ENCODE measurements around the gene CDCP1.

The CDCP1 gene

DNA sequence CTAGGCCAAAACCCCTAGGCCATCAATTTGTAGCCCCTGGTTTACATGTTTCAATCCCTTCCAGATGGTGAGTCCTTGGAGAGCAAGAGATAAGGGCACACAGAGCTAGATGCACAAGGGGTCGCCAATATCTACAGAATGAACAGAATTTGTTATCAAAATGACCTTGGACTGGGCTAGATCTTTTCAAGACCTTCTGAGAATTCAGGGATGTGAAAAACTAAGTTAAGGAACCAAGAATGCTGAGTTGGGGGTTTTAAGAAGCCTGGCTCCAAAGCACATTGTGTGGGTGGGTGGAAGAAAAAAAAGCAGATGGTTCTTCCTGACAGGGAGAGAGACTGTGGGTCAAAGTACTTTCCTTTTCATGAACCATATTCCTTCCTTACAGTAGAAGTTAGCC, 10.2 kb downstream of the CDCP1 start:
- no peak for DNase-seq

DNA sequence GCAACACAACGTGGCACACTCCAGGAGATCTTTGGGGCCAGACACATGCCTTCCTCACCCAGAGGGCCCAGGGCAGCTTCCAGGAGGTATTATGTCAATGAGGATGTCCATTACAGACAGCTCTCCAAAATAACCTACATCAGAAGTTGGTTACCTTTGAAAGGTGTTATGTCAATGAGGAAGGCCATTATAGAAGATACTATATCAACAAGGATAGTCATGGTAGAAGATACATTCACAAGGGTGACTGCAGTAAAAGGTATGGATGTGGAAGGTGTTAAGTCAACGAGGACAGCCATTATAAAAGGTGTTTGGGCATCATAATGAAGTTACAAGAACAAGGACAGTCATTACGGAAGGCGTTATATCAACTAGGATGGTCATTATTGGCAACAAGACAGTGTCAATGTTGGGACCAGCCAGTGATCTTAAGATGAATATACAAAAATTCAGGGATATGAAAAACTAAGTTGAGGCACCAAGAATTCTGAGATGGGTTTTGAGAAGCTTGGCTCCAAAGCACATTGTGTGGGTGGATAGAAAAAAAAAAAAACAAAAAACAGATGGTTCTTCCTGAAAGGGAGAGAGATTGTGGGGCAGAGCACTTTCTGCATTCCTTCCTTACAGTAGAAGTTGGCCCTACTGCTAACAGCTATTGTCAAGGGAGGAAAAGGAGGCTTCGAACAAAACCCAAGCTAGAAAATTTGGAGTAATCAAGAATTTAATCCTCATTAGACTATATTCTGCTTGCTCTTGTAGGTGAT, 11.2 kb downstream of the CDCP1 start:
- no peak for DNase-seq

DNA sequence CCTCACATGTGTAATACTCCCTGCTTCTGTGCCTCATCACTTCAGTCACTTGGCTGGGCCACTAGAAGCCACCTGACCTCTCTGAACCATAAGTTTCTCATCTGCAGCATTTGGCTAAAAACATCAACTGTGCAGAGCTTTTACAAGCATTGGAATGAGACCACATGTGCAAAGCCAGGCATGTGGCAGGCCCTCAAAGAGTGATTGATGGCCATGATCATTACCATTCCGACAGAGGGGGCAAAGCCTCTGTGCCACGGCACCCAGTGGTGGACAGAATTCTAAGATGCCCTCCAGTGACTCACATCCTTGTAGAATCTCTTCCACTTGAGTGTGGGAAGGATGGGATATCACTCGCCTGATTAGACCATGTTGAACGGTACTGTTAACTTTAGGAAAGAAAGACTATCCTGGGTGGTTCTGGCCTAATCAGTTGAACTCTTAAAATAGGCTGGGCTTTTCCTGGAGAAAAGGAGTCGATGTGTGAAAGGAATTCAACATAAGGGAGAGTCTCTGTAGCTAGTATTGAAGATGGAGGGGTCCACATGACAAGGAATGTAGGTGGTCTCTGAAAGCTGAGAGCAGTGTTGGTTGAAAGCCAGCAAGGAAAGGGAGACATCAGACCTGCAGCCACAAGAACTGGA, 13.5 kb downstream of the CDCP1 start:
- no peak for DNase-seq

DNA sequence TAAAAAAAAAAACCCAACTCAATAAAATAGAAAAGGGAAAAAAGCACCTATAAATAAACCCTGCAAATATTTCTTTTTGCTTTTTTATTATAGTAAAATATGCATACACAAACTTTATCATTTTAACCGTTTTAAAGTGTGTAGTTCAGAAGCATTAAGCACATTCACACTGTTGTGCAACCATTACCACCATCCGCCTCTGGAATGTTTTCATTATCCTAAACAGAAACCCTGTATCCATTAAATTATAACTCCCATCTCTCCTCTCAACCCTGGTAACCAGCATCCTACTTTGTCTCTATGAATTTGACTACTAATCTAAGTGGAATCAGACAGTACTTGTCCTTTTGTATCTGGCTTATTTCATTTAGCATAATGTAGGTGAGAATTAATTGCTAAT, 15.0 kb downstream of the CDCP1 start:
- DNase-seq = no peak

DNA sequence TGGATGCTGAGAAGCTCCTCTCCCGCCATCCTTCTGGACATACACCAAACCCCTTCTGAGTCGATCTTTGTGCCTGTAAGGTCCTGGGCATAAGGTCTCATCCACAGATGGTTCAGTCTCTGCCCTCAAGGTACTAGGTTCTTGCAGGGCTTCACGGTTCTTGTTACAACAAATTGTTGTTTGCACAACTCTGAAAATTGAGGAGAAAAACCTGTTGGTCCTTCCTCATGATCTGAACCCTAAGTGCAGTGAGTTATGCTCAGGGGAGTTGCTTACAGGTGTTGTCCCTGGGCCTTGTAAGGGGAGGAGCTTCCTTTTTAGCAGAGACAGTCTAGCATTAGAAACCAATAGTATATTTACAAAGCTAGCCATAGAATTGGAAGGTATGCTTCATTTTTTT, 15.7 kb downstream of the CDCP1 start:
- DNase-seq = no peak

DNA sequence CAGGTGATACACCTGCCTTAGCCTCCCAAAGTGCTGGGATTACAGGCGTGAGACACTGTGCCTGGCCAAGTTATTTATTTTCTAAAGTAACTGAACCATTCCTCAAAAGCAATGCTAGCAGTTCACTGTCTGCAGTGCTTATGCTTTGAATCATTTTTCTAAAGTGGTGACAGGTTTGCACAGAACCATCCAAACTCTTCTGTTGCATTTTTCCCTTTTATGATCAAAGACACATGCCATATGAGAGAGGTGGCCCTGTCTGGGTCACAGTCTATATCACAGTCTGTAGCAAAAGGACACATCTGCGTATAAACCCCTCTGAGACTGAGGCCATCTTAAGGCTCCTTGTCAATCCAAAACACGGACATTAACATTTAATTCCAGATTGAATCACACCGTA, 17.2 kb downstream of the CDCP1 start:
- DNase-seq = no peak

DNA sequence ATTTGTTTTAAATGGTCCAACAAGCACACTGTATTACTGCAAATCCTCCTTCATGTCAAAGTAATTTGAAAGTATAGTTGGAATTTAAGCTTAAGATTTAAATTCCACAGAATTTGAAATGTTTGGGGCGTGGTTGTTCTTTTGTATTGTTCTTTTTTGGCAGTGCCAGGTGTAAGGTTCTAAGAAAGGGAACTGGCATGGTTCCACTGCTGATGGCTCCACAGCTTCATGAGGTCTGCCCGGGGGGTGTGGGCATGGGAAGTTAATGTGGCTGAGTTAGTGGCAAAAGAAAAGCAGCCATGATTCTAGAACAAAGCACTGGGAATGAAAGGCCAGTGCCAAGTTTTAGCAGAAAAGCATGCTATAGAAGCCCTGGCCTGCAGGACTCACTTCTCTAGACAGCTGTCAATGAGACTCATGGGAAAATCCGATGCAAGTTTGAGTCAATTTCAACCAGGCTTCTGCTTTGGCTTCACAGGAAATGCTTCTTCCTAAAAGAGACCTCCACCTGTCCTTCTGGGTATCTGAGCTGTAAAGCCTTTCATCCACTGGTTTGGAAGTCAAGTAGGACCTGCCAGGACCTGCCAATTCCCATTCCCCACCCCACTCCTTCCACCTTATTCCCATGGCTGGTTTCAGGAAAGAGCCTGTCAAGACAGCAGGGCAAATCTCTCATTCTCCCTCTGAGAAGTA, 18.9 kb downstream of the CDCP1 start:
- DNase-seq = no peak

DNA sequence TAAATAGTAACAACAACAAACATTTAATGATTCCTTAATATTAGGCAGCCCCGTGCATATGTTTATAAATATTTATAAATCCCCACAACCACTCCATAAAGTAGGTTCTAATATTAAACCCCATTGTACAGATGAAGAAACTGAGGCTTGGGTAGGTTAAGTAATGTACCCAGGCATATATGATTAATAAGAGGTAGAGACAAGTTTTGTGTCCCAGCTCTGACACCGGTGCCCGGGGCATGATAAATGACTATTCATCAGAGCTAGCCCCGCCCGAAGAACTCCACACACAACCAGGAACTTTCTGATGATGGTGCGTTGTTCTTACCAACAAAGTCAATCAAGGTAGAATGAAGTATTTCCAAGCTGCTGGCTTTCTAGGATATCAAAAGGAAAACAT, 19.4 kb downstream of the CDCP1 start:
- DNase-seq = no peak

DNA sequence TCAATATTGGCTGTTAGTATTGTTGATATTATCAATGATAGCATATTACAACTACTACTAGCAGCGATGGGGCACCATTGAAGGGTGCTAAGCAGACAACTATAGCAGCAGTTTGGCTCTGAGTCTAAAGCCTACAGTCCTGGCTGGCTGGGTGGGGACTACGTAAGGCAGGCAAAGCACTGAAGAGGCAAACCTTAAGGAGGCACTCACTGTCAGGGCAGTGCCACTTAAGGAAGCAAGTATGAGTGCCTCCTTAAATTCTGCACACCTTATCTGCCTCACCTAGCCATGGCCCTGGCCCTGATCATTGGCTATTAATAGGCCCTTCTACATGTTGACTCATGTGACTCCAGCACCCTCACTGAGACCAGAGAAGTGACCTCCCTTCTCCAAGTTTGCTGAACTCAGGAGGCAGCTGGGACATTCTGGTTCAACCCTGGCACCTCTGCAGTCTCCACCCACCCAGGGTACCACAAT, 20.6 kb downstream of the CDCP1 start:
- DNase-seq = no peak

DNA sequence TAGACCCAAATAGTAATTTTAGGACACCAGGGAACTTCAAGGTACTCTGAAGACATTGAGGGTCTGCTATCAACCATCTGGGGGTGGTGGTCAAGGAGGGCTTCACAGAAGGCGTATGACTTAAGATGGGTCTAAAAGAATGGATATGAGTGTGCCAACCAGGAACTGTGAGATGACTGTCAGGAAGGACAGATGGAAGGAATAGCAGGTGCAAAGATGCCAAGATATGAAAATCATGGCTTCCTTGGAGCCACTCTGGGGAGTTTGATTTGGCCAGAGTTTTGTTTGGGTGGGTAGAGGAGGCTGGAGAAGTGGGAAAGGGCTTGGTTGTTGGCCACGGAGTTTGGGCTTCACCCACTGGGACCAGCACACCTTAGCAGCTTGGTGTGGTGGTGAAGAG, 21.2 kb downstream of the CDCP1 start:
- no peak for DNase-seq

DNA sequence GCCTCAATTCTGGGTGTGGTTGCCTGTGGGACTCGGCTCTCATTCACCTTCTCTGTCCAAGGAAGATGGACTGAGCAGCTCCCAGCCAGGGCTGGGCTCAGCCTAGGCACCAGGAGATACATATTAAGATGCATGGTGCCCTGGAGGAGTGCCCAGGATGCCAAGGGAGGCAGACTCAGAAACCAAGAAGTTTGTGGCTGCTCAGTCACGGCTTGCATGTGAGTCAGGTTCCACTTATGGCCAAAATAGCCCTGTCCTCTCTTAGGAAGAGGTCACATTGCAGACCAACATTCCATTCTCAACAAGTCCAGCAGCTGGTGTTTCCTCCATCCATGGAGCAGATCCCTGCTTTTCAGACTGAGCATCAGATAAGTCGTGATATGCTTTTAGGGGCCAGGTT, 21.8 kb downstream of the CDCP1 start:
- DNase-seq = no peak

DNA sequence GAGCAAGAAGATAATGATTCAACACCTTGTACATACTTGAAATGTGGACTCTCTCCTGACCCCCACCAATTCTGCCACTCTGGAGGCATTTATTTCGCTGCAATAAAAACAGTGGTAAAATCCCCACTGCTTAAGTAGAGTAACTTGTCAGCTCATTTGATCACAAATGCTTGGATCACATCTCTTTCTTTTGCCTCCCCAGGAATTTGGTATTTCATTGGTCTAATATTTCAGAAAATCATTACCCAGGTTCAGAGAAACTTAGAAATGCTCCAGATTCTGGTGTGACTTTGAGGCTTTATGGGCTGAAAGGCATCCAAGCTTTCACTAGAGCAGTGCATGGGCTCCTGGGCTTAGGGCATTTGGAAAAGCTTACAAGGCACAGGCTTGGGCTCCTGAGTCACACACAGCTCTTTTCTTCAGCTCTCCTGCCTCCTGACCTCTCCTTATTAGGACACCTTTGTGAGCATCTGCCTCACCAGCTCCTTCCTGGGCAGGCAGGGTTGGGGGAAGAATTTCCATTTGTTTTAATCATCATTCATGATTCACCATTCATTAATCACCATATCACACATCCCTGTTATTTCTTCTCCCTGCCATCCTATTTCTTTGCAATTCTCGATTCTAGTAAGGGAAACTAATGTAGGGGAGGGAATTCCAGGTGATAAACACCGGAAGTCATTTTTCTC, 22.5 kb downstream of the CDCP1 start:
- no peak for DNase-seq

DNA sequence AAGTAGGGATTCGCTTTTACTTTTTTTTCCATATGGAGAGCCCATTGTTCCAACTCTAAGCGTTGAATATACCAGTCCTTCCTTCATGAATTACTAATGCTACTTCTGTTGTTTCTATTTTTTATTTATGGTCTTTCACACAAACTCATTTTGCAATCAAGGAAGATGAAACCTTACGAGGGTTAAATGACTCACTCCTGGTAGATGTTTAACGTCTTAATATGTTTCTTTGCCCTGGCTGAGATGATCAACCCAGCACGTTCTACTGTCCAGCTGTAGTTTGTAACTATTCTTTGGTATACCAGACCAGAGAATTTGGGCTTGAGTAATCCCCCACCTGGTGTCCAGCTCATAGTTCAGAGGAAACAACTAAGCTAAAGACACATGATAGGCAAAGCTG, 23.1 kb downstream of the CDCP1 start:
- no peak for DNase-seq

DNA sequence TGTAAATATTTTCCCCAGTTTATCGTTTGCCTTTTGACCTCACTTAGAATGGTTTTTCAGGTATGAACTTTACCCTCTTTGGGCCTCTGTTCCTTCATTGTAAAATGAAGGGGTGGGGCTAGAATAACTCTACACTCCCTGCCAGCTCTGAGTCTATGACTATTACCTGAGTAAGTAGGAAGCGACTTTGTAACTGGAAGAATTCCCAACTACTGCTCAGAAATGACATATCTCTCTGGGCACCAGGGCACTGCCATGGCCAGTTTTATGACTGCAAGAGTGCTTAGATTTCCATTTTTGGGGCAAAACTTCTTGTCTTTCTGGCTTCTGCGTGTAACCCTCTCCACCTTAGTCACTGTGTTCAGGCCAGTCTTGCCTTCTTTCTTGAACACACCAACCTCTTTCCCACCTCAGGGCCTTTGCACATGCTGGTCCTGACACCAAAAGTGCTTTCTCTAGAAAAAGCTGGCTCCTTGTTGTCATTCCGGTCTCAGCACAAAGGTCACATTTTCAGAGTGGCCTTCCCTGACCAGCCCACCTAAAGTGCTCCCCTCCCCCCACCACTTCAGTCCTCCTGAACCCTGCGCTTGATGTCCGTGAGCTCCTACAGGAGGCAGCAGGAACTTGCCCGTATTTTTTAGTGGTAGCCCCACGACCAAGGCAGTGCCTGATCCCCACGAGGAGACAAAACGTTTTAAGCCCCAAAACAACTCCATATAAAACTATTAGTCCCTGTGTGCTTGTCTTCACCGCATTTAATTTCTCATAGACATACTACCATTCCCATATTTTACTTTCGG, 25.6 kb downstream of the CDCP1 start:
- DNase-seq = no peak

DNA sequence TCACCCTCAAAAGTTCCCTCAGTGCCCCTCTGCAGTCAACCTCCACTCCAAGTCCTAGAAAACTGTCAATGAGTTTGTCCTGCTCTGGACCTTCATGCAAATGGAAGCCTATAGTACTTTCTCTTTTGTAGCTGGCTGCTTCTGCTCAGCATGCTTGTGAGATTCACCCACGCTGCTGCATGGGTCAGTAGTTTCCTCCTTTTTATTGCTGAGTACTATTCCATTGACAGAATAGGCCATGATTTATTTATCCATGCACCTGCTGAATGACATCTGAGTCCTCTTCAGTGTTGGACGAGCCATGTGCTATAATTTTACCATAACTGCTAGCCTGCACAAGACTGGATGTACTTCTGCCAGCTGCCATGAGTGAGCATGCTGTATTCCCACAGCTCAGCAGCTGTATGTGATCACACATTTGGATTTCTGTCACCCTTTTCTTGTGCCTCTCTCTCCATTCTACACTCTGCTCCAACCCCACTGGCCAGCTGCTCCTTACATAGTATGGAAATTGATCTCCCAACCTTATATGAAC, 26.3 kb downstream of the CDCP1 start:
- no peak for DNase-seq

DNA sequence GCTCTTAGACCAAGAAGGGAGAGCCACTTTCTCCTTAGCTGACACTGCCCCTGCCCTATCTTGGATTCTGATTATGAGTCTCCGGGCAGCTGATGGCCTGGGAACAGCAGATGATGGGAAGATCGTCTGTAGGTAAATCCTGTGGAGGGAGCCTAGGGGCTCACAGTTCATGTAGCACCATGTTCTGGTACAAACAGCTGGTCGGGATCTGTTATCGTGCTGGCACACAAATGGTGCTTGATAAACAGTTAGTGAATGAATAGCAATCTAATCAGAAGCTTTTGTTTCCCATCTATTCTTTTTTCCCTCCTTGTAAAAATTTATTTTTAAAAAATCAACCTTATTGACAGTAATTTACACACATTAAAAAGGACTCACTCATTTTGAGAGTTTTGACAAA, 26.8 kb downstream of the CDCP1 start:
- DNase-seq = no peak

DNA sequence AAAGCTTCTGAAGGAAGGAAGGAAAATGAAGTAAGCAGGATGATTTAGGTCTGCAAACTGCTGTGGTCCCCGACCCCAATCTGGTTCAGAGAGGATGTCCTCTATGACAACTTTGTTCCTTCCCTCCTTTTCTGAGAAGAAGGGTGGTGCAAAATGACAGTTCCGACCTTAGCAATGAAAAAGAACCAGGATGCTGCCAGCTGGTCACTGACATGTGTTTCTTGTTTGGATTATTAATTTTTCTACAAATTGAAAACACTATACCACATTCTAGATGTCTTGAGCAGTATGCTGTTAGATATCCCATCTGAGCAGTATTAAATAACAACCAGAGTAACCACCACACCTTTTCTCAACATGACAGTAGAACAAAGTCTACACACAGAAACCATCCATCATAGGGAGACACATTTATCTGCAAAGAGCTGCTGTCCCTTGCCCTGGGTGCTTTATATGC, 27.5 kb downstream of the CDCP1 start:
- no peak for DNase-seq

DNA sequence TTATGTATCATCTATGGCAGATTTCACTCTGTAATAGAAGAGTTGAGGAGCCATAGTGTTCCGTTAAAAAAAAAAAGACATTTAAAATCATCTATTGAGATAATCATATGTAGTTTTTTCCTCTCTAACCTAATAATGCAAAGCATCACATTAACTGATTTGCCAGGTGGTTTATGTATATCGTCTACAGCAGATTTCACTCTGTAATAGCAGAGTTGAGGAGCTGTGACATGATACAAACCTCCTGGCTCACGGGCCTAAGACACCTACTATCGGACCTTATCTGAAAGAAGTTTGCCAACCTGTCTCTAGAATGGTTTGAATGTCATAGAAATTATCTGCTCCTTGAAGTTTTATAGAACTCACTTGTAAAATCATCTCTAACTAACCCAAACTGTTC, 29.8 kb downstream of the CDCP1 start:
- DNase-seq = no peak

DNA sequence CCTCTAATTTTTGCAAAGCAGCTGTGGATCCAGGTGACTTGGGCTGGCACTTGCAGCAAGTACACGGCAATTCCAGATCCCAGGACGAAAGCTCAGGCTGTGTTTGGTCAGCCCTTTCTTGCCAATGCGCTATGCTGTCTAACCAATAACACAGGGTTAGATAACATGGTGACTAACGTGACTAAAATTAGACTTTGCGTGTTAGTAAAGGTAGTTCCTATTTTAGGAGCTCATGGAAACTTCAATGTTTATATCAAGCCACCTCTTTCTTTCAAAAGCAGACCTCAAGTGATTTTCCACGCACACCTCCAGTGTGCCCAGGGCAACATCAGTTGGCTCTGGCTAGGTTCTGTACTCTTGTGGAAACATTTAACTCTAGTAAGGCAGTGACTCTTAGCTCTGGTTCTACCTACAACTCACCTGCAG, 32.5 kb downstream of the CDCP1 start:
- DNase-seq = no peak

DNA sequence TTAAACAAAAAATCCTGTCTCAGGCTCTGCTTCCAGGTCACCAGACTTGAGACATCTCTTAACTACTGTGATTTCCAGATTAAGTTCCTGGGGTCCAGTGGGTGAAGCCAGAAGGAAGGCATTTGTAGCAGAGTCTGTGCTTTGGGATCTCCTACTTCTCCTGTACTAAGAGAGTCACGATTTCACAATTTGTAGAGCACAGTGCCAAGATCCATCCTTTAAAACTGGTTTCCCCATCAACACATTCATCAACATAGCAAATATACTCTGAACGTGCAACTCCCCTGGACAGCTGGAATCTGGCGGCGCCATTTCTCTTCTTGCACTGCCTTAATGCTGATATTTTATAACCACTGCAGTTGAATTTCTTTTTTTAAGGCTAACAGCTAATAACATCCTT, 33.2 kb downstream of the CDCP1 start:
- no peak for DNase-seq

DNA sequence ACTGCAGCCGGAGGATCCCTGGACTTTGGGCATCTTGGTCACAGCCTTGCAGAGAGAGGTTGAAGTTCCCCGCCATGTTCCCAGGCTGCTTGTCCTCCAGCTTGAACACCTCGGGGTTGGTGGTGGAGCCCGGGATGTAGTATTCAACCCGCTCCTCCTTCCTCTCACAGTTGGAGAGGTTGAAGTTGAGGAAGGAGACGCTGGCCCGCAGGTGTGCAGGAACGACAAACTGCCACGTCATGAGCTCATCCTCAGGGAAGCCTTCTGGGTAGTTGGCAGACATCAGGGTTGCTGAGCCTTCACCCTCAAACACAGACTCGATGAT, 35.7 kb downstream of the CDCP1 start:
- no peak for DNase-seq

DNA sequence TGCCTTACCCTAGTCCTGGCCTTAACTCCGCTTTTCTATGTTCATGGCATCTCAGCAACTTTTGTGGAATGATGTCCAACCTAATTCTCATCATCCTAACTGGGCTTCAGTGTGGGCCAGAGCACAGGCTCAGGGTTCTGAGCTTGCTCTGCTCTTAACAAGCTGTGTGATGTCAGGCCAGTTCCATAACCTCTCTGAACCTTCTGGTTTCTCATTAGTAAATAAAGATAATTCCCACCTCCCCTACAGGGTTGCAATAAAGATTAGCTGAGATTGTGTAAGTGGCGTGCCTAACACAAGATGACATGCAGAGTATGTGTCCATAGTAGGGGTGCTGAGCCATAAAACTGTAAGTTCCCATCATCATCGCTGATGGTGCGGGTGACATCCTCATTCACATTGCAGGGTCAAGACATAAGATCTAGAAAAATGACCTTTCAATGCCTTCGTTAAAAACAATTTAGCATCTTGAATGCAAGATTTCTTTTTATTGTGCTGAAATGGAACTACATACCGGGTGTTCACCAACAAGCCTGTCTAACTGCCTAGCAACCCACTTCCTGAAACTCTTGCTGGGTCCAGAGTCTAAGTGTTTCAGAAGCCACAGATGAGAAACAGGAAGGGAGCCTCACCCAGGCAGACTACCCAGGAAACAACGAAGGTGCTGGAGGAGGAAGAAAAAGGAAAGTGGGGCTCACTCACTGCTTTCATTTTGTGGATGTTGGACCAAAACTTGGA, 36.2 kb downstream of the CDCP1 start:
- no peak for DNase-seq

Measured in NCI-H345 (cell line).